ENCODE data around the gene P3H4.

Gene P3H4

GRCh38 chr17:41803049-41804020 lies 8.4 kb downstream of the P3H4 start:
- no peak for TF ChIP-seq REST (IDR thresholded peaks at IDR 0.05; ENCODE audit: insufficient replicate concordance, low read depth)
- peak; percentile 87 for TF ChIP-seq SPI1 (IDR thresholded peaks at IDR 0.05; ENCODE audit: borderline replicate concordance, low read depth)
- no peaks in the 10 kb centered on the region for H3K27me3 ChIP-seq (ENCODE audit: insufficient read depth, poor library complexity, severe bottlenecking)
- H3K4me3 ChIP-seq (replicated peaks; ENCODE audit: insufficient read depth, low read length) = no peak overlapping the region
- H3K27ac ChIP-seq (replicated peaks) = no peak overlapping the region
- DNase-seq (ENCODE audit: low read depth in 1 of 2, low spot score in 1 of 2) = peak in 1 of 2 experiments; percentile 52

- peak in 1 of 2 experiments; percentile 59 for DNase-seq (ENCODE audit: low read depth in 1 of 2, low spot score in 1 of 2)
- no peak overlapping the region for H3K27ac ChIP-seq (replicated peaks)
- H3K27me3 ChIP-seq (ENCODE audit: insufficient read depth, poor library complexity, severe bottlenecking) = no peaks in the 10 kb centered on the region
- no peak overlapping the region for H3K4me3 ChIP-seq (replicated peaks; ENCODE audit: insufficient read depth, low read length)
- TF ChIP-seq CTCF (IDR thresholded peaks at IDR 0.05; ENCODE audit: insufficient read depth, low read length) (peak; percentile 92), REST (IDR thresholded peaks at IDR 0.05; ENCODE audit: insufficient replicate concordance, low read depth) (no peak), POLR2AphosphoS5 (IDR thresholded peaks at IDR 0.05; ENCODE audit: low read depth) (no peak), SPI1 (IDR thresholded peaks at IDR 0.05; ENCODE audit: borderline replicate concordance, low read depth) (peak; percentile 6; the same call in 1 of the 2 replicates)
Measured at GRCh38 chr17:41801374-41802271, 10.1 kb downstream of the P3H4 start.

- Histone ChIP-seq H3K27ac (replicated peaks) (no peak overlapping the region), H3K27me3 (ENCODE audit: insufficient read depth, poor library complexity, severe bottlenecking) (no peaks in the 10 kb centered on the region), H3K4me3 (replicated peaks; ENCODE audit: insufficient read depth, low read length) (no peak overlapping the region)
- no peak for DNase-seq (ENCODE audit: low read depth in 1 of 2, low spot score in 1 of 2)
- TF ChIP-seq SPI1 (IDR thresholded peaks at IDR 0.05; ENCODE audit: borderline replicate concordance, low read depth) (no peak), POLR2AphosphoS5 (IDR thresholded peaks at IDR 0.05; ENCODE audit: low read depth) (no peak), CTCF (IDR thresholded peaks at IDR 0.05; ENCODE audit: insufficient read depth, low read length) (no peak), REST (IDR thresholded peaks at IDR 0.05; ENCODE audit: insufficient replicate concordance, low read depth) (no peak), GABPA (IDR thresholded peaks at IDR 0.05; ENCODE audit: low read depth) (no peak)
Measured at GRCh38 chr17:41800601-41801373, 11.0 kb downstream of the P3H4 start.

All from HL-60 (cell line).